CD4-positive, alpha-beta T cell treated with Interleukin-2 at 100 ng/mL for 4 hours (primary cell): ENCODE results near the gene GNB1.
"Not testable (repeated sequence)": the region's sequence is repeated elsewhere in the genome, so short reads cannot be mapped to it uniquely, and the experiment has no call there.

Source experiments
- DNase-seq: peaks from one replicate; pipeline ENCODE4 v3.0.0-alpha.2; 2020; ENCODE audit warnings: low spot score

The GNB1 gene

GRCh38 chr1:1890506-1891348, at the start of gene GNB1:
Gene GNB1 (minus strand): TSS chr1:1891087. CDS start chr1:1825453, 65,634 bp downstream.
- DNase-seq = peak; percentile 89

- DNase-seq = no peak
Observed at GRCh38 chr1:1940123-1940425, 49.2 kb upstream of the GNB1 start.

GRCh38 chr1:1939296-1940122, 48.6 kb upstream of the GNB1 start:
- no peak for DNase-seq

- DNase-seq = no peak
Observed at GRCh38 chr1:1938613-1939295, 47.9 kb upstream of the GNB1 start.

- no peak for DNase-seq
Observed at GRCh38 chr1:1938276-1938573, 47.3 kb upstream of the GNB1 start.

GRCh38 chr1:1937549-1938275, 46.8 kb upstream of the GNB1 start:
- no peak for DNase-seq

- no peak for DNase-seq
Observed at GRCh38 chr1:1937061-1937460, 46.2 kb upstream of the GNB1 start.

- not testable (repeated sequence) for DNase-seq
Observed at GRCh38 chr1:1934848-1935247, 44.0 kb upstream of the GNB1 start.

- DNase-seq = no peak
Observed at GRCh38 chr1:1929639-1930545, 39.0 kb upstream of the GNB1 start.

GRCh38 chr1:1929102-1929638, 38.3 kb upstream of the GNB1 start:
- no peak for DNase-seq

- no peak for DNase-seq
Observed at GRCh38 chr1:1928231-1929101, 37.6 kb upstream of the GNB1 start.

- no peak for DNase-seq
Observed at GRCh38 chr1:1927751-1928150, 36.9 kb upstream of the GNB1 start.

- DNase-seq = no peak
Observed at GRCh38 chr1:1926886-1927660, 36.2 kb upstream of the GNB1 start.

GRCh38 chr1:1926346-1926811, 35.5 kb upstream of the GNB1 start:
- no peak for DNase-seq

- DNase-seq = no peak
Observed at GRCh38 chr1:1925437-1926345, 34.8 kb upstream of the GNB1 start.

- DNase-seq = no peak
Observed at GRCh38 chr1:1924849-1925248, 34.0 kb upstream of the GNB1 start.

- DNase-seq = no peak
Observed at GRCh38 chr1:1924386-1924785, 33.5 kb upstream of the GNB1 start.
